MM.1S (cell line): ENCODE data around the gene PTGFR.

Source experiments
- CTCF ChIP-seq: fragments of 300-600 bp; sonication (generic); IDR thresholded peaks from 2 replicates; pipeline ENCODE4 v1.5.1; 2016; ENCODE audit warnings: antibody characterized with exemption, low read length, mixed read lengths
- EZH2 ChIP-seq: fragments of 300-600 bp; sonication (generic); optimal IDR thresholded peaks from 2 replicates; pipeline ENCODE3; 2017; ENCODE audit warnings: low read depth, mild to moderate bottlenecking, antibody characterized with exemption, low read length, mixed read lengths

DNA sequence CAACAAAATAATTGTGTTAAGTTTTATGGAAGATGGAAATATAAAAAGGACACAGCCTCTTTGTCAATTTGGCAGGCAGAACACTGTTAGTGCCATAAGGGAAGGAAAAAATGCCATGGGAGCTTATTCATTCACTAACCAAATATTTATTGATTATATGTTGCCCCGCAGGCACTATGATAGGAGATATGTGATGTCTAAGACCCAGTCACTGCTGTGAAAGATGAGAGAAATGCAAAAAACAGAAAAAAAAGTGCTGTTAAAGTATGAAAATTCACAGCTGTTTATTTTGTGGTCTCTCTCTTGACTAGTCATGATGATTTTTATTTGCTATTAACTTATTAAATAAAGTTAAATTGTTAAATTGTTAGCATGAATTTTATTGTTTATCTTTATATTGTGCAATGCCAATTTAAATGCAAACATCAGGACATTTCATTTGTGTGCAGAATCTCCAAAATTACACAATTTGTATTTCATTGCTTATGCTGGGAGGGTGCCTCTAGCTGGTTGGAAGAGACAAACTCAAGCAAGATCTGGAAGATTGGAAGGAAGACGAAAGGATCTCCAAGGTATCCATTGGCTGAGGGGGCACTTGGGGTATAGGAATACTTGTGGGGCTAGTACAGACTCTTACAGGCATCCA lies 17.8 kb upstream of the PTGFR start:
- TF ChIP-seq CTCF (no peak), EZH2 (no peak)
